A673 (cell line): ENCODE results near the gene FAM149A.

Experiments
- CTCF ChIP-seq: fragments of 300-800, 200-600 bp; sonication (generic); conservative IDR thresholded peaks from 2 replicates; pipeline ENCODE4 v1.5.1; 2017; ENCODE audit warnings: low read depth, mild to moderate bottlenecking, antibody characterized with exemption, low read length, moderate library complexity, mixed read lengths
- EZH2 ChIP-seq: fragments of 200-600 bp; sonication (generic); IDR thresholded peaks from 2 replicates; pipeline ENCODE4 v1.6.1; 2017; ENCODE audit warnings: borderline replicate concordance, low read depth, mild to moderate bottlenecking, mixed read lengths, antibody characterized with exemption, low read length; ENCODE audit not compliant: poor library complexity, severe bottlenecking

- no peak for TF ChIP-seq CTCF
- no peak for TF ChIP-seq EZH2
These were observed 62.5 kb downstream of the FAM149A start for GRCh38 chr4:186166852-186167512.
